GM10847 (cell line): ENCODE results near the gene PCNA.

Experiments
- POLR2A ChIP-seq: IDR thresholded peaks from 2 replicates; pipeline ENCODE4 v1.6.1; 2011; ENCODE audit not compliant: insufficient read length; ENCODE audit errors: extremely low read depth

Gene PCNA

GRCh38 chr20:5148581-5148980, 28.8 kb upstream of the PCNA start:
- TF ChIP-seq POLR2A: no peak

GRCh38 chr20:5146871-5147592, 27.3 kb upstream of the PCNA start:
- no peak for TF ChIP-seq POLR2A

- TF ChIP-seq POLR2A: no peak
These were observed 26.4 kb upstream of the PCNA start for GRCh38 chr20:5146099-5146668.

- no peak for TF ChIP-seq POLR2A
These were observed 25.8 kb upstream of the PCNA start for GRCh38 chr20:5145365-5146098.

GRCh38 chr20:5143851-5144250, 24.1 kb upstream of the PCNA start:
- TF ChIP-seq POLR2A: no peak

GRCh38 chr20:5141615-5142014, 21.9 kb upstream of the PCNA start:
- no peak for TF ChIP-seq POLR2A

GRCh38 chr20:5140195-5140594, 20.4 kb upstream of the PCNA start:
- no peak for TF ChIP-seq POLR2A

GRCh38 chr20:5136096-5136495, 16.3 kb upstream of the PCNA start:
- no peak for TF ChIP-seq POLR2A

GRCh38 chr20:5135363-5136012, 15.7 kb upstream of the PCNA start:
- no peak for TF ChIP-seq POLR2A

GRCh38 chr20:5133998-5134397, 14.2 kb upstream of the PCNA start:
- no peak for TF ChIP-seq POLR2A

- no peak for TF ChIP-seq POLR2A
These were observed 11.7 kb upstream of the PCNA start for GRCh38 chr20:5131502-5131901.

GRCh38 chr20:5128886-5129285, 9.1 kb upstream of the PCNA start:
- no peak for TF ChIP-seq POLR2A

GRCh38 chr20:5127859-5128424, 8.2 kb upstream of the PCNA start:
- TF ChIP-seq POLR2A: no peak

- TF ChIP-seq POLR2A: no peak
These were observed 7.6 kb upstream of the PCNA start for GRCh38 chr20:5127204-5127858.
